Epithelial cell of esophagus (primary cell): ENCODE results near the gene ELMOD1.

ENCODE experiments used
- DNase-seq: peaks from one replicate; pipeline ENCODE4 v3.0.0; 2010; ENCODE audit warnings: low read depth
- H3K4me3 ChIP-seq: 2 replicates; pipeline ENCODE4 v1.5.1; 2011; ENCODE audit warnings: mild to moderate bottlenecking, low read length, control low read depth
- CTCF ChIP-seq: IDR thresholded peaks from 2 replicates; pipeline ENCODE4 v1.5.1; 2011; ENCODE audit warnings: low read depth, mild to moderate bottlenecking, low read length, control low read depth, inconsistent platforms; ENCODE audit not compliant: insufficient read depth; ENCODE audit errors: missing control alignments

ELMOD1 gene

GRCh38 chr11:107705027-107705426 lies 114.1 kb downstream of the ELMOD1 start:
- peak; percentile 92 for DNase-seq
- no peak for TF ChIP-seq CTCF
- no peak overlapping the region for H3K4me3 ChIP-seq

- no peak overlapping the region for H3K4me3 ChIP-seq
- DNase-seq = no peak
- no peak for TF ChIP-seq CTCF
Measured at GRCh38 chr11:107706531-107706930, 115.6 kb downstream of the ELMOD1 start.

GRCh38 chr11:107707215-107707671 lies 116.3 kb downstream of the ELMOD1 start:
- no peak overlapping the region for H3K4me3 ChIP-seq
- TF ChIP-seq CTCF = no peak
- DNase-seq = no peak

GRCh38 chr11:107707807-107708206 lies 116.9 kb downstream of the ELMOD1 start:
- no peak for TF ChIP-seq CTCF
- no peak overlapping the region for H3K4me3 ChIP-seq
- DNase-seq = no peak

- DNase-seq = no peak
- H3K4me3 ChIP-seq = no peak overlapping the region
- no peak for TF ChIP-seq CTCF
Measured at GRCh38 chr11:107708792-107709191, 117.8 kb downstream of the ELMOD1 start.

GRCh38 chr11:107710301-107710700 lies 119.4 kb downstream of the ELMOD1 start:
- TF ChIP-seq CTCF = no peak
- H3K4me3 ChIP-seq = no peak overlapping the region
- no peak for DNase-seq
